Hepatocyte (in vitro differentiated cells): ENCODE results near the gene TK1. TPM values are rescaled to one million over a fixed set of nuclear protein-coding genes. Genes with fewer than 3 reads are reported as not detected.
A peak's percentile ranks its signal among the peaks of the same experiment; 100 is the strongest.

Experiments used
- DNase-seq: peaks from one replicate; pipeline ENCODE4 v3.0.0-alpha.2; 2016; ENCODE audit warnings: low spot score
- H2AFZ ChIP-seq: fragments of 200-600 bp; sonication (generic); 2 replicates; pipeline ENCODE4 v1.6.0; 2016; ENCODE audit warnings: antibody characterized with exemption, mild to moderate bottlenecking
- H3K27ac ChIP-seq: fragments of 200-600 bp; sonication (generic); 2 replicates; pipeline ENCODE4 v1.5.1; 2016; ENCODE audit warnings: mild to moderate bottlenecking
- H3K27me3 ChIP-seq: fragments of 200-600 bp; sonication (generic); 2 replicates; pipeline ENCODE4 v1.6.1; 2016
- H3K36me3 ChIP-seq: fragments of 200-600 bp; sonication (generic); replicated peaks from 2 replicates; pipeline ENCODE4 v1.5.1; 2016; ENCODE audit warnings: low read depth; ENCODE audit not compliant: insufficient read depth
- H3K4me1 ChIP-seq: fragments of 200-600 bp; sonication (generic); 2 replicates; pipeline ENCODE4 v1.5.1; 2016; ENCODE audit warnings: mild to moderate bottlenecking, moderate library complexity; ENCODE audit not compliant: insufficient read depth
- H3K4me2 ChIP-seq: fragments of 200-600 bp; sonication (generic); 2 replicates; pipeline ENCODE4 v1.6.0; 2016
- H3K4me3 ChIP-seq: fragments of 200-600 bp; sonication (generic); 2 replicates; pipeline ENCODE4 v1.5.1; 2016; ENCODE audit warnings: mild to moderate bottlenecking
- H3K79me2 ChIP-seq: fragments of 200-600 bp; sonication (generic); 2 replicates; pipeline ENCODE4 v1.6.0; 2017; ENCODE audit warnings: mild to moderate bottlenecking
- H3K9me2 ChIP-seq: fragments of 200-600 bp; sonication (generic); replicated peaks from 2 replicates; pipeline ENCODE4 v1.6.0; 2017; ENCODE audit warnings: mild to moderate bottlenecking; ENCODE audit not compliant: insufficient read depth
- H3K9me3 ChIP-seq: fragments of 200-600 bp; sonication (generic); 2 replicates; pipeline ENCODE4 v1.5.1; 2016; ENCODE audit warnings: low read depth, mild to moderate bottlenecking
- H4K20me1 ChIP-seq: fragments of 200-600 bp; sonication (generic); 2 replicates; pipeline ENCODE4 v1.6.0; 2016; ENCODE audit warnings: mild to moderate bottlenecking; ENCODE audit not compliant: insufficient read depth, poor library complexity, severe bottlenecking
- EZH2 ChIP-seq: fragments of 200-600 bp; sonication (generic); IDR thresholded peaks from 2 replicates; pipeline ENCODE4 v1.6.1; 2016; ENCODE audit warnings: antibody characterized with exemption, mild to moderate bottlenecking, borderline replicate concordance
- EZH2phosphoT487 ChIP-seq: fragments of 200-600 bp; sonication (generic); IDR thresholded peaks from one replicate; pipeline ENCODE4 v1.6.1; 2018; ENCODE audit warnings: antibody characterized with exemption, mild to moderate bottlenecking, low read depth, moderate library complexity; ENCODE audit not compliant: unreplicated experiment, severe bottlenecking
- WGBS: methylation state at CpG from one replicate; pipeline ENCODE4 v1.1.6; 2016; ENCODE audit warnings: low lambda C conversion rate; ENCODE audit errors: missing lambda C conversion rate; 5-methylcytosine and 5-hydroxymethylcytosine counted together
- polyA plus RNA-seq: library from polyadenylated mRNA; unstranded; fragments of >200 nt; fragmentation: Nextera tagmentation; extraction: Ambion mirVana; gene quantifications from 2 replicates; pipeline ENCODE4 v1.2.1, GENCODE V29; 2016
- total RNA-seq: library from RNA; depleted of rRNA; stranded (reverse); fragments of >200 nt; gene quantifications from 2 replicates; pipeline ENCODE4 v1.2.3, GENCODE V29; 2014
- TF ChIP-seq, protein P1 (sequence below): fragments of 200-600 bp; sonication (generic); IDR thresholded peaks from 2 replicates; pipeline ENCODE4 v1.5.1; 2016; ENCODE audit warnings: antibody characterized with exemption, mild to moderate bottlenecking; ENCODE audit not compliant: poor library complexity

TK1 gene
- total and polyA plus RNA-seq, 2 experiments from 2014 or later: 8.3 to 29.9 TPM

DNA sequence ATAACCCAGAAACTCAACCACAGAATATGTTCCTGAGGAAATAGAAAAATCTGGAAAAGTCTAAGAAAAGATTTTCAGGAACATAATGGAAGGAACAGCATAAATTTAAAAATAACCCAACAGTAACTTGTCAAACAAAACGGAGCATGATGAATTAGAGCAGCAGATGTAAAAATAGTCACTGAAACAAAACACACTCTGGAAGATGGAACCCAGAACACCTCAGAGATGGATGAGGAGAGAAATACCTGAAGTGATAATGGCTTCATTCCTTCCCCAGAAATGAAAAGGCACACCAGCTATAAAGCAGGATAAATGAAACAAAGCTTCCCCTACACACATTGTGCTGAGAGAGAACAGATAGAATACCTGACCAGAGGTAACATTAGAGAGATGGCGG lies 6.3 kb downstream of the TK1 start:
- no peak overlapping the region for H3K4me3 ChIP-seq
- H3K27me3 ChIP-seq: no peaks in the 10 kb centered on the region
- H3K36me3 ChIP-seq: no peaks in the 10 kb centered on the region
- H3K4me1 ChIP-seq: peaks cover 4% of the 10 kb centered on the region
- TF ChIP-seq, protein P1, sequence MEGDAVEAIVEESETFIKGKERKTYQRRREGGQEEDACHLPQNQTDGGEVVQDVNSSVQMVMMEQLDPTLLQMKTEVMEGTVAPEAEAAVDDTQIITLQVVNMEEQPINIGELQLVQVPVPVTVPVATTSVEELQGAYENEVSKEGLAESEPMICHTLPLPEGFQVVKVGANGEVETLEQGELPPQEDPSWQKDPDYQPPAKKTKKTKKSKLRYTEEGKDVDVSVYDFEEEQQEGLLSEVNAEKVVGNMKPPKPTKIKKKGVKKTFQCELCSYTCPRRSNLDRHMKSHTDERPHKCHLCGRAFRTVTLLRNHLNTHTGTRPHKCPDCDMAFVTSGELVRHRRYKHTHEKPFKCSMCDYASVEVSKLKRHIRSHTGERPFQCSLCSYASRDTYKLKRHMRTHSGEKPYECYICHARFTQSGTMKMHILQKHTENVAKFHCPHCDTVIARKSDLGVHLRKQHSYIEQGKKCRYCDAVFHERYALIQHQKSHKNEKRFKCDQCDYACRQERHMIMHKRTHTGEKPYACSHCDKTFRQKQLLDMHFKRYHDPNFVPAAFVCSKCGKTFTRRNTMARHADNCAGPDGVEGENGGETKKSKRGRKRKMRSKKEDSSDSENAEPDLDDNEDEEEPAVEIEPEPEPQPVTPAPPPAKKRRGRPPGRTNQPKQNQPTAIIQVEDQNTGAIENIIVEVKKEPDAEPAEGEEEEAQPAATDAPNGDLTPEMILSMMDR: no peak
- TF ChIP-seq EZH2 (no peak), EZH2phosphoT487 (no peak)
- no peaks in the 10 kb centered on the region for H3K9me3 ChIP-seq
- peak overlapping the region; percentile 45 for H3K27ac ChIP-seq
- H3K9me2 ChIP-seq: no peaks in the 10 kb centered on the region
- H3K79me2 ChIP-seq: peaks cover under 1% of the 10 kb centered on the region
- H4K20me1 ChIP-seq: no peaks in the 10 kb centered on the region
- peak overlapping the region; percentile 8 for H3K4me2 ChIP-seq
- DNase-seq: no peak
- H2AFZ ChIP-seq: no peak overlapping the region
- WGBS: 83% methylated on average over 2 of the region's 2 CpGs

DNA sequence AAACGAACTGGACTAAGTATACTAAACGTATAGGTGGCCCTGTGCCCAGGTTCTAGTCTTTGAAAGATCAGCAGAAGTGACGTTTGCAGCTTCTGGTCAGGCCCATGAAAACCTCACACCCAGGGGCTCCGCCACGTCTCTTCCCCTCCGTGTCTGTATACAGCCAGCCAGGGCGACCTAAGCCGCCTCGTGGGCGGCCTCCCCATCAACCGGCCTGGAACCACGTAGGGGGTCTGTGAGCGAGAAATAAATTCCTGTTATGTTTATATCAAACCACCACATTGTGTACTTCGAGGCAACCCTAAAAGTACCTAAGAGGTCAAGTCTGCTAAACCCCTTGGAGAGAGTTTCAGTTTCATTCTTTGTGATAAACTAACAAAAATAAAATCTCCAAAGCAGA lies 6.8 kb downstream of the TK1 start:
- Histone ChIP-seq H3K9me3 (no peaks in the 10 kb centered on the region), H3K4me3 (no peak overlapping the region), H3K9me2 (no peaks in the 10 kb centered on the region), H3K4me1 (peaks cover 4% of the 10 kb centered on the region), H3K27ac (peak overlapping the region; percentile 57), H3K4me2 (peak overlapping the region; percentile 8), H3K79me2 (no peaks in the 10 kb centered on the region), H3K36me3 (no peaks in the 10 kb centered on the region), H3K27me3 (no peaks in the 10 kb centered on the region), H4K20me1 (no peaks in the 10 kb centered on the region), H2AFZ (no peak overlapping the region)
- 70% methylated on average over 14 of the region's 14 CpGs for WGBS
- TF ChIP-seq, protein P1: no peak
- no peak for TF ChIP-seq EZH2
- no peak for TF ChIP-seq EZH2phosphoT487
- no peak for DNase-seq

DNA sequence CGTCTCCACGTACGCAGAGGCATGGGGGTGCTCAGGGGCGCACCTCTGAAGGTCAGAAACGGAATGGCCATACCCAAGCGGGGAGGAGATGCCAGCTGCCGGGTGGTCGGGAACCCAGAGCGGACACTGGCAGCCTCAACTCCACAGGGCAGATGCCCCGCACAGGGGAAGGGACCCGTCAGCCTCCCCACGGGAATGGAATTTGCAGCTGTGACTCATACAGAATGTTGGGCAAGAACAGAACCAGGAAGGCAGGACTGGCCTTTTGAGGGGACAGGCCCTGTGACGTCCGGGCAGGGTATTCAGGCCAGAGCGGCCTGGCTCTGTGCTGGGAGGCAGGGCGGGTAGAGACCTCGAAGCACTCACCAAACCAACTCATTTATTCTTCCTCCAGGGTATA lies 7.5 kb downstream of the TK1 start:
- H3K9me2 ChIP-seq: no peaks in the 10 kb centered on the region

More for the DNA sequence above, 7.5 kb downstream of the TK1 start:
- no peaks in the 10 kb centered on the region for H4K20me1 ChIP-seq
- DNase-seq: no peak
- H3K4me2 ChIP-seq: no peak overlapping the region
- 94% methylated on average over 17 of the region's 17 CpGs for WGBS
- H3K79me2 ChIP-seq: no peaks in the 10 kb centered on the region
- no peaks in the 10 kb centered on the region for H3K36me3 ChIP-seq
- H3K4me3 ChIP-seq: no peak overlapping the region
- H2AFZ ChIP-seq: no peak overlapping the region
- H3K27ac ChIP-seq: peak overlapping the region; percentile 57
- peaks cover 4% of the 10 kb centered on the region for H3K4me1 ChIP-seq
- H3K9me3 ChIP-seq: no peaks in the 10 kb centered on the region
- no peaks in the 10 kb centered on the region for H3K27me3 ChIP-seq
- TF ChIP-seq EZH2phosphoT487: no peak
- TF ChIP-seq EZH2: no peak
- TF ChIP-seq, protein P1: no peak
